WI38 (cell line): ENCODE data around the gene PLCL2.

ENCODE experiments used
- H3K4me3 ChIP-seq: 2 replicates; pipeline ENCODE4 v1.5.1; 2011; ENCODE audit warnings: low read depth, mild to moderate bottlenecking, control low read depth, low read length
- CTCF ChIP-seq: IDR thresholded peaks from 2 replicates; pipeline ENCODE4 v1.5.1; 2012; ENCODE audit warnings: low read depth, mild to moderate bottlenecking, control low read depth, low read length

PLCL2 gene

GRCh38 chr3:16849229-16849628, 35.5 kb upstream of the PLCL2 start:
- no peak for TF ChIP-seq CTCF
- no peak overlapping the region for H3K4me3 ChIP-seq

GRCh38 chr3:16849795-16850194, 35.0 kb upstream of the PLCL2 start:
- H3K4me3 ChIP-seq, result no peak overlapping the region
- no peak for TF ChIP-seq CTCF

- TF ChIP-seq CTCF, result no peak
- no peak overlapping the region for H3K4me3 ChIP-seq
Measured at GRCh38 chr3:16855497-16855896, 29.3 kb upstream of the PLCL2 start.

- no peak for TF ChIP-seq CTCF
- H3K4me3 ChIP-seq, result no peak overlapping the region
Measured at GRCh38 chr3:16860234-16860633, 24.5 kb upstream of the PLCL2 start.

- TF ChIP-seq CTCF, result no peak
- H3K4me3 ChIP-seq, result no peak overlapping the region
Measured at GRCh38 chr3:16861432-16861831, 23.3 kb upstream of the PLCL2 start.

- H3K4me3 ChIP-seq, result no peak overlapping the region
- no peak for TF ChIP-seq CTCF
Measured at GRCh38 chr3:16864610-16865313, 20.0 kb upstream of the PLCL2 start.

- no peak overlapping the region for H3K4me3 ChIP-seq
- no peak for TF ChIP-seq CTCF
Measured at GRCh38 chr3:16865335-16865734, 19.4 kb upstream of the PLCL2 start.
